Loucy (cell line): Measurements from ENCODE around the gene UTF1.

Experiments
- CTCF ChIP-seq: fragments of 200-600 bp; sonication (generic); conservative IDR thresholded peaks from 2 replicates; pipeline ENCODE4 v1.5.1; 2014; ENCODE audit warnings: mild to moderate bottlenecking, antibody characterized with exemption, low read length
- EZH2phosphoT487 ChIP-seq: fragments of 200-600 bp; IDR thresholded peaks from 2 replicates; pipeline ENCODE4 v1.6.1; 2018; ENCODE audit warnings: antibody characterized with exemption, mild to moderate bottlenecking, moderate library complexity, borderline replicate concordance

- TF ChIP-seq CTCF: no peak
- no peak for TF ChIP-seq EZH2phosphoT487
Measured at GRCh38 chr10:133218891-133219290, 11.1 kb upstream of the UTF1 start.
